OCI-LY1 (cell line): Measurements from ENCODE around the gene ASB12.

Experiments used
- EZH2 ChIP-seq: fragments of 200-600 bp; sonication (generic), shearing (Covaris generic); IDR thresholded peaks from 2 replicates; pipeline ENCODE4 v1.8.0; 2017; ENCODE audit warnings: borderline replicate concordance, mixed run types, mild to moderate bottlenecking, antibody characterized with exemption, low read length, moderate library complexity, mixed read lengths
- TF ChIP-seq, protein P1 (sequence below): fragments of 200-600 bp; sonication (generic), shearing (Covaris generic); IDR thresholded peaks from 2 replicates; pipeline ENCODE4 v1.5.1; 2017; ENCODE audit warnings: mild to moderate bottlenecking, antibody characterized with exemption, low read length, moderate library complexity, mixed read lengths

DNA sequence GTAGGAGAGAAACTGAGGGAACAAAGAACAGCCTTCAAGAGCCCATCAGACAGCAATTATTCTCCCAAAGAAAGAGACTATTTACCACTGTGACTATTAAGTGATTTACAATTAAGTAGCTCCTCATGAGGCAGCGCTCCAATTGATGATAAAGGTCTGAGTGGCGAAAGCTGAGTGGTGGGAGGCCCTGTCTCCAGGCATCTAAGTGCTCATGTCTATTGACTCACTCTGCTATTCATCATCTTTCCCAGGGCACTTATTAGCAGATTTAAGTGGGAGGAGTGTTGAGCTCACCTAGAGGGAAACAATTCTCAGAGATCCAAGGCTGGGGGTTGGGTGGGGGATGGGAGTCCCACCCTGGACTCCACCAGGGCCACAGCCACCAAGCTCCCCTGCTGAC is 48.2 kb downstream of the ASB12 start:
- TF ChIP-seq, protein P1, sequence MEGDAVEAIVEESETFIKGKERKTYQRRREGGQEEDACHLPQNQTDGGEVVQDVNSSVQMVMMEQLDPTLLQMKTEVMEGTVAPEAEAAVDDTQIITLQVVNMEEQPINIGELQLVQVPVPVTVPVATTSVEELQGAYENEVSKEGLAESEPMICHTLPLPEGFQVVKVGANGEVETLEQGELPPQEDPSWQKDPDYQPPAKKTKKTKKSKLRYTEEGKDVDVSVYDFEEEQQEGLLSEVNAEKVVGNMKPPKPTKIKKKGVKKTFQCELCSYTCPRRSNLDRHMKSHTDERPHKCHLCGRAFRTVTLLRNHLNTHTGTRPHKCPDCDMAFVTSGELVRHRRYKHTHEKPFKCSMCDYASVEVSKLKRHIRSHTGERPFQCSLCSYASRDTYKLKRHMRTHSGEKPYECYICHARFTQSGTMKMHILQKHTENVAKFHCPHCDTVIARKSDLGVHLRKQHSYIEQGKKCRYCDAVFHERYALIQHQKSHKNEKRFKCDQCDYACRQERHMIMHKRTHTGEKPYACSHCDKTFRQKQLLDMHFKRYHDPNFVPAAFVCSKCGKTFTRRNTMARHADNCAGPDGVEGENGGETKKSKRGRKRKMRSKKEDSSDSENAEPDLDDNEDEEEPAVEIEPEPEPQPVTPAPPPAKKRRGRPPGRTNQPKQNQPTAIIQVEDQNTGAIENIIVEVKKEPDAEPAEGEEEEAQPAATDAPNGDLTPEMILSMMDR: no peak
- no peak for TF ChIP-seq EZH2
